HAP-1 (cell line): ENCODE results near the gene USP2.

Source experiments
- DNase-seq, 2 experiments: peaks; one replicate each; pipeline ENCODE4 v3.0.0-alpha.2; 2016 to 2020; ENCODE audit warnings: low spot score in 2 of 2
- H3K27me3 ChIP-seq: fragments of 250-450 bp; sonication (Bioruptor Pico); 2 replicates; pipeline ENCODE4 v1.5.1; 2020; ENCODE audit warnings: low read depth, mild to moderate bottlenecking, moderate library complexity
- H3K36me3 ChIP-seq: fragments of 250-450 bp; sonication (Bioruptor Pico); replicated peaks from 2 replicates; pipeline ENCODE4 v1.5.1; 2020; ENCODE audit warnings: mild to moderate bottlenecking
- H3K4me1 ChIP-seq: fragments of 250-450 bp; sonication (Bioruptor Pico); 2 replicates; pipeline ENCODE4 v1.5.1; 2020; ENCODE audit warnings: mild to moderate bottlenecking
- H3K4me3 ChIP-seq: fragments of 250-450 bp; sonication (Bioruptor Pico); 2 replicates; pipeline ENCODE4 v1.5.1; 2020; ENCODE audit warnings: mild to moderate bottlenecking, moderate library complexity
- H3K9me3 ChIP-seq: fragments of 250-450 bp; sonication (Bioruptor Pico); 2 replicates; pipeline ENCODE4 v1.5.1; 2020; ENCODE audit warnings: mild to moderate bottlenecking, moderate library complexity
- in situ Hi-C: fragments of 300-500 bp; cut with MboI; formaldehyde crosslinking; loops from 3 replicates; pipeline ENCODE4 v1.14.3; 2020; ENCODE audit warnings: low sequenced_read_pairs, inconsistent platforms, mixed read lengths

The USP2 gene

GRCh38 chr11:119377961-119378667 is 3.4 kb downstream of the USP2 start:
- DNase-seq, result no peak
- H3K4me1 ChIP-seq, result peaks cover 15% of the 10 kb centered on the region
- in situ Hi-C loops, result no loop called here
- no peak overlapping the region for H3K4me3 ChIP-seq
- H3K9me3 ChIP-seq, result no peaks in the 10 kb centered on the region; the same call in 1 of the 2 replicates
- H3K36me3 ChIP-seq, result no peaks in the 10 kb centered on the region
- no peaks in the 10 kb centered on the region for H3K27me3 ChIP-seq

GRCh38 chr11:119377112-119377901 is 4.2 kb downstream of the USP2 start:
- Histone ChIP-seq H3K36me3 (no peaks in the 10 kb centered on the region), H3K4me3 (no peak overlapping the region), H3K4me1 (peaks cover 15% of the 10 kb centered on the region), H3K27me3 (no peaks in the 10 kb centered on the region), H3K9me3 (no peaks in the 10 kb centered on the region; the same call in 1 of the 2 replicates)
- in situ Hi-C loops, result no loop called here
- no peak for DNase-seq

- no peaks in the 10 kb centered on the region for H3K27me3 ChIP-seq
- DNase-seq, result no peak
- peaks cover 8% of the 10 kb centered on the region for H3K4me1 ChIP-seq
- no peaks in the 10 kb centered on the region for H3K9me3 ChIP-seq
- in situ Hi-C loops, result no loop called here
- H3K36me3 ChIP-seq, result no peaks in the 10 kb centered on the region
- H3K4me3 ChIP-seq, result no peak overlapping the region
Measured at GRCh38 chr11:119376197-119376847, 5.2 kb downstream of the USP2 start.

GRCh38 chr11:119375337-119376196 is 5.9 kb downstream of the USP2 start:
- no peaks in the 10 kb centered on the region for H3K36me3 ChIP-seq
- peaks cover 2% of the 10 kb centered on the region for H3K4me1 ChIP-seq
- no peaks in the 10 kb centered on the region for H3K27me3 ChIP-seq
- DNase-seq, result no peak
- H3K4me3 ChIP-seq, result no peak overlapping the region
- in situ Hi-C loops, result no loop called here
- no peaks in the 10 kb centered on the region for H3K9me3 ChIP-seq

GRCh38 chr11:119374632-119375336 is 6.7 kb downstream of the USP2 start:
- in situ Hi-C loops, result no loop called here
- H3K9me3 ChIP-seq, result no peaks in the 10 kb centered on the region
- no peak for DNase-seq
- no peak overlapping the region for H3K4me3 ChIP-seq
- no peaks in the 10 kb centered on the region for H3K36me3 ChIP-seq
- H3K4me1 ChIP-seq, result no peaks in the 10 kb centered on the region; the same call in 1 of the 2 replicates
- H3K27me3 ChIP-seq, result no peaks in the 10 kb centered on the region

- no peaks in the 10 kb centered on the region for H3K9me3 ChIP-seq
- peaks cover 4% of the 10 kb centered on the region for H3K4me1 ChIP-seq
- peak; percentile 66 to 87 for DNase-seq
- H3K27me3 ChIP-seq, result no peaks in the 10 kb centered on the region
- in situ Hi-C loops, result no loop called here
- no peak overlapping the region for H3K4me3 ChIP-seq
- H3K36me3 ChIP-seq, result no peaks in the 10 kb centered on the region
Measured at GRCh38 chr11:119373921-119374631, 7.4 kb downstream of the USP2 start.

- H3K4me3 ChIP-seq, result no peak overlapping the region
- no peaks in the 10 kb centered on the region for H3K36me3 ChIP-seq
- in situ Hi-C loops, result no loop called here
- peaks cover 12% of the 10 kb centered on the region for H3K4me1 ChIP-seq
- DNase-seq, result no peak
- H3K9me3 ChIP-seq, result no peaks in the 10 kb centered on the region
- no peaks in the 10 kb centered on the region for H3K27me3 ChIP-seq
Measured at GRCh38 chr11:119373059-119373920, 8.2 kb downstream of the USP2 start.

- Histone ChIP-seq H3K27me3 (no peaks in the 10 kb centered on the region), H3K9me3 (no peaks in the 10 kb centered on the region), H3K4me3 (no peak overlapping the region), H3K36me3 (no peaks in the 10 kb centered on the region), H3K4me1 (peaks cover 16% of the 10 kb centered on the region)
- no peak for DNase-seq
- in situ Hi-C loops, result no loop called here
Measured at GRCh38 chr11:119372260-119373058, 9.0 kb downstream of the USP2 start.

- H3K9me3 ChIP-seq, result no peaks in the 10 kb centered on the region
- DNase-seq, result no peak
- H3K4me1 ChIP-seq, result peaks cover 16% of the 10 kb centered on the region
Measured at GRCh38 chr11:119371778-119372182, 9.7 kb downstream of the USP2 start.

GRCh38 chr11:119371067-119371601 is 10.4 kb downstream of the USP2 start:
- Histone ChIP-seq H3K9me3 (no peaks in the 10 kb centered on the region), H3K36me3 (no peaks in the 10 kb centered on the region), H3K4me1 (peaks cover 16% of the 10 kb centered on the region), H3K27me3 (no peaks in the 10 kb centered on the region), H3K4me3 (no peak overlapping the region)
- no peak for DNase-seq
- in situ Hi-C loops, result no loop called here

More at GRCh38 chr11:119371778-119372182, 9.7 kb downstream of the USP2 start:
- Histone ChIP-seq H3K4me3 (no peak overlapping the region), H3K36me3 (no peaks in the 10 kb centered on the region), H3K27me3 (no peaks in the 10 kb centered on the region)
- in situ Hi-C loops, result no loop called here

GRCh38 chr11:119370486-119371046 is 10.9 kb downstream of the USP2 start:
- no peaks in the 10 kb centered on the region for H3K9me3 ChIP-seq
- no peak overlapping the region for H3K4me3 ChIP-seq
- H3K4me1 ChIP-seq, result peaks cover 16% of the 10 kb centered on the region
- DNase-seq, result no peak
- no peaks in the 10 kb centered on the region for H3K27me3 ChIP-seq
- in situ Hi-C loops, result no loop called here
- no peaks in the 10 kb centered on the region for H3K36me3 ChIP-seq
